Erythroblast (primary cell): Measurements from ENCODE around the gene MCM5.

Source experiments
- GATA1 ChIP-seq: IDR thresholded peaks from 2 replicates; pipeline ENCODE4 v1.6.1; 2011; ENCODE audit warnings: low read depth, mild to moderate bottlenecking, control low read depth, low read length, moderate library complexity
- POLR2A ChIP-seq: IDR thresholded peaks from 2 replicates; pipeline ENCODE4 v1.6.1; 2011; ENCODE audit warnings: mild to moderate bottlenecking, low read length

- TF ChIP-seq POLR2A (no peak), GATA1 (no peak)
These were observed 37.1 kb downstream of the MCM5 start for GRCh38 chr22:35437049-35437448.
